Keratinocyte (primary cell): ENCODE measurements around the gene GALNT14. TPM values are rescaled to one million over a fixed set of nuclear protein-coding genes. Genes with fewer than 3 reads are reported as not detected.

Source experiments
- DNase-seq: peaks from one replicate; pipeline ENCODE4 v3.0.0-alpha.2; 2011; ENCODE audit warnings: low read depth, missing footprints, low spot score
- FAIRE-seq: peaks from 2 replicates; lab custom pipeline; 2011; peaks lifted over from hg19 to GRCh38; lab: Jason Lieb, UNC
- H2AFZ ChIP-seq: 2 replicates; pipeline ENCODE4 v1.6.0; 2012; ENCODE audit warnings: low read length, control low read depth, inconsistent platforms; ENCODE audit not compliant: control insufficient read depth
- H3K27ac ChIP-seq: 2 replicates; pipeline ENCODE4 v1.5.1; 2011; ENCODE audit warnings: low read length; ENCODE audit not compliant: control insufficient read depth, insufficient read depth
- H3K27me3 ChIP-seq: 3 replicates; pipeline ENCODE4 v1.6.0; 2011; ENCODE audit warnings: low read length; ENCODE audit not compliant: control insufficient read depth, insufficient read depth; ENCODE audit errors: extremely low read depth
- H3K36me3 ChIP-seq, 2 experiments: 2 replicates in 1 of 2; 3 replicates in 1 of 2; pipeline ENCODE4 v1.5.1; 2011; ENCODE audit warnings: low read length in 2 of 2, mild to moderate bottlenecking in 1 of 2; ENCODE audit not compliant: control insufficient read depth in 2 of 2, insufficient read depth in 2 of 2; ENCODE audit errors: extremely low read depth in 1 of 2
- H3K4me1 ChIP-seq: 3 replicates; pipeline ENCODE4 v1.5.1; 2011; ENCODE audit warnings: low read length; ENCODE audit not compliant: control insufficient read depth, insufficient read depth; ENCODE audit errors: extremely low read depth
- H3K4me2 ChIP-seq: 3 replicates; pipeline ENCODE4 v1.6.0; 2011; ENCODE audit warnings: low read depth, low read length; ENCODE audit not compliant: control insufficient read depth, insufficient read depth; ENCODE audit errors: extremely low read depth
- H3K4me3 ChIP-seq, 3 experiments: fragments of 200-600 bp in 1 of 3; sonication (generic) in 1 of 3; 2 replicates in 2 of 3; 3 replicates in 1 of 3; pipeline ENCODE4 v1.5.1; 2011 to 2016; ENCODE audit warnings: low read length in 3 of 3, mild to moderate bottlenecking in 3 of 3, control low read depth in 2 of 3, inconsistent platforms in 1 of 3, low read depth in 1 of 3, mixed read lengths in 1 of 3, mixed run types in 1 of 3, moderate library complexity in 1 of 3; ENCODE audit not compliant: control insufficient read depth in 2 of 3, insufficient read depth in 2 of 3; ENCODE audit errors: extremely low read depth in 1 of 3
- H3K79me2 ChIP-seq: 2 replicates; pipeline ENCODE4 v1.6.0; 2012; ENCODE audit warnings: low read length; ENCODE audit not compliant: control insufficient read depth, insufficient read depth
- H3K9ac ChIP-seq: 3 replicates; pipeline ENCODE4 v1.6.0; 2011; ENCODE audit warnings: low read length; ENCODE audit not compliant: control insufficient read depth, insufficient read depth; ENCODE audit errors: extremely low read depth
- H3K9me1 ChIP-seq: 3 replicates; pipeline ENCODE4 v1.6.0; 2011; ENCODE audit warnings: low read length; ENCODE audit not compliant: control insufficient read depth, insufficient read depth; ENCODE audit errors: extremely low read depth
- H3K9me3 ChIP-seq: 2 replicates; pipeline ENCODE4 v1.5.1; 2012; ENCODE audit warnings: low read depth, low read length; ENCODE audit not compliant: control insufficient read depth
- H4K20me1 ChIP-seq: 3 replicates; pipeline ENCODE4 v1.6.0; 2011; ENCODE audit warnings: low read length; ENCODE audit not compliant: control insufficient read depth, insufficient read depth; ENCODE audit errors: extremely low read depth
- EZH2 ChIP-seq: IDR thresholded peaks from one replicate; pipeline ENCODE4 v1.6.1; 2012; ENCODE audit warnings: inconsistent platforms, mild to moderate bottlenecking, low read length, moderate library complexity
- dilution Hi-C: fragments of 300-500 bp; cut with MboI; formaldehyde crosslinking; loops from one replicate; pipeline ENCODE4 v1.7.0; 2020; ENCODE audit warnings: low sequenced_read_pairs; ENCODE audit not compliant: extremely low pct_ligation_motif_present
- polyA plus RNA-seq, 5 experiments: library from polyadenylated mRNA; depleted of rRNA in 3 of 5; stranded (reverse) in 3 of 5; stranded (forward) in 1 of 5; unstranded in 1 of 5; fragments of >200 nt; gene quantifications; 1 replicate in 1 of 5; 2 replicates in 3 of 5; 3 replicates in 1 of 5; pipeline versions ENCODE4 v1.2.1 to v1.2.3, GENCODE V29; 2011 to 2012; ENCODE audit warnings: missing spikeins in 2 of 5, low read depth in 1 of 5, low replicate concordance in 1 of 5
- TF ChIP-seq, protein P1 (sequence below), 3 experiments: IDR thresholded peaks in 1 of 3; conservative IDR thresholded peaks in 1 of 3; optimal IDR thresholded peaks in 1 of 3; 2 replicates in 2 of 3; 3 replicates in 1 of 3; pipeline versions ENCODE3 to v1.5.1; 2011; ENCODE audit warnings: low read length in 3 of 3, mild to moderate bottlenecking in 3 of 3, moderate library complexity in 2 of 3, control low read depth in 1 of 3, inconsistent platforms in 1 of 3; ENCODE audit not compliant: insufficient read depth in 2 of 3; ENCODE audit errors: extremely low read depth in 1 of 3

GALNT14 gene
- polyA plus RNA-seq, 1 donor (not counting 4 experiments of a cell fraction or from before 2014, with no cell fraction given), result 27.4 TPM

DNA sequence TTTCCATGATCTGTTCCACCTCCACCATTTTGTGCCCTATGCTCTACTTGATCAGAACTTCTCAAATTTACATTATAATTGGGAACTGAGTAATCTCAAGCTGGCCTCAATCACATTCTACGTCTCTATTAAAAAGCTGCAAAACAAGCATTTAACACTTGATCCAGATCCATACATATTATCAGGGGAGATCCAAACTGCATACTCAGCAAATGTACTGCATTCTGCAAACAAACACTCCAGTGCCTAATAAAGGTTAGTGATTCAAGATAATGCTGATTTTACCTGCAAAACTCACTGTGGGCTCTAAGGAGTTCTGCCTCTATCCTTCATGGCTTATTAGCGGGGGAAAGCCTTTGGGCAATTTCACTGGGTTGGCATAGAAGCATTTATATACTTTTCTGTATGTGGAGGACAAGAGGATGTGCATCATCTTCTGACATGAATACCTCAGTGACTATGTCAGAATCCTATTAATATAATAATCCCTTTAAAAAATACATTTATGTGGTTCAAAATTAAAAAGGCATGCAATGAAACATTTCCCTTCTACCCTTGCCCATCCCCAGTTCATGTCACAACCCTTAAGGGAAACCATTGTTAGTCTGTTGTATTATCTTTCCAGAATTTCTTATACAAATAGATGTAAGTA lies 40.2 kb downstream of the GALNT14 start:
- H3K79me2 ChIP-seq, result no peaks in the 10 kb centered on the region
- dilution Hi-C loops, result no loop called here

DNA sequence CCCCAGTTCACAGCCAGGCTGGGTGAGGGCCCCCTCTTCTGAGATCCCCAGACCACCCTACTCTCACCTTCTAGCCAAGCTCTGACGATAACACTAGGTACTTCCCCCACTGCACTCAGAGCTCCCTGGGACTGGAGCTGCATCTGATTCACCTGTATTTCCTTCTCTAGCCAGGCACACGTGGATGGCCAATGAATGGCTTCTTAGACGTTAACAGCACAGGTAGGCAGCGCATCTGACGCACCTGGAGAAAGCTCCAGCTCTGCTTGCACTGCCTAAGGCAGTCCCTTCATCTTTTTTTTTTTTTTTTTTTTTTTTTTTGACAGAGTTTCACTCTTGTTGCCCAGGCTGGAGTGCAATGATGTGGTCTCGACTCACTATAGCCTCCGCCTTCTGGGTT lies 48.1 kb downstream of the GALNT14 start:
- dilution Hi-C loops, result no loop called here
- peaks cover 25% of the 10 kb centered on the region for H3K4me1 ChIP-seq
- H3K27ac ChIP-seq, result no peak overlapping the region
- no peaks in the 10 kb centered on the region for H4K20me1 ChIP-seq
- no peak overlapping the region for H2AFZ ChIP-seq
- H3K9ac ChIP-seq, result no peak overlapping the region
- no peaks in the 10 kb centered on the region for H3K9me3 ChIP-seq
- no peaks in the 10 kb centered on the region for H3K79me2 ChIP-seq
- no peak overlapping the region for H3K4me2 ChIP-seq
- H3K4me3 ChIP-seq, result no peak overlapping the region
- DNase-seq, result no peak
- H3K27me3 ChIP-seq, result no peaks in the 10 kb centered on the region
- no peaks in the 10 kb centered on the region for H3K36me3 ChIP-seq
- peak; percentile 44 for FAIRE-seq
- no peaks in the 10 kb centered on the region for H3K9me1 ChIP-seq
- TF ChIP-seq, protein P1, sequence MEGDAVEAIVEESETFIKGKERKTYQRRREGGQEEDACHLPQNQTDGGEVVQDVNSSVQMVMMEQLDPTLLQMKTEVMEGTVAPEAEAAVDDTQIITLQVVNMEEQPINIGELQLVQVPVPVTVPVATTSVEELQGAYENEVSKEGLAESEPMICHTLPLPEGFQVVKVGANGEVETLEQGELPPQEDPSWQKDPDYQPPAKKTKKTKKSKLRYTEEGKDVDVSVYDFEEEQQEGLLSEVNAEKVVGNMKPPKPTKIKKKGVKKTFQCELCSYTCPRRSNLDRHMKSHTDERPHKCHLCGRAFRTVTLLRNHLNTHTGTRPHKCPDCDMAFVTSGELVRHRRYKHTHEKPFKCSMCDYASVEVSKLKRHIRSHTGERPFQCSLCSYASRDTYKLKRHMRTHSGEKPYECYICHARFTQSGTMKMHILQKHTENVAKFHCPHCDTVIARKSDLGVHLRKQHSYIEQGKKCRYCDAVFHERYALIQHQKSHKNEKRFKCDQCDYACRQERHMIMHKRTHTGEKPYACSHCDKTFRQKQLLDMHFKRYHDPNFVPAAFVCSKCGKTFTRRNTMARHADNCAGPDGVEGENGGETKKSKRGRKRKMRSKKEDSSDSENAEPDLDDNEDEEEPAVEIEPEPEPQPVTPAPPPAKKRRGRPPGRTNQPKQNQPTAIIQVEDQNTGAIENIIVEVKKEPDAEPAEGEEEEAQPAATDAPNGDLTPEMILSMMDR (optimal IDR thresholded peaks at IDR 0.05 in 1 of 3, IDR thresholded peaks at IDR 0.05 in 1 of 3, conservative IDR thresholded peaks at IDR 0.05 in 1 of 3; ENCODE audit: extremely low read depth in 1 of 3, insufficient read depth in 2 of 3, low read length in 3 of 3), result no peak
- no peak for TF ChIP-seq EZH2

More for the DNA sequence above, 40.2 kb downstream of the GALNT14 start:
- no peak for TF ChIP-seq EZH2
- TF ChIP-seq, protein P1 (optimal IDR thresholded peaks at IDR 0.05 in 1 of 3, IDR thresholded peaks at IDR 0.05 in 1 of 3, conservative IDR thresholded peaks at IDR 0.05 in 1 of 3; ENCODE audit: extremely low read depth in 1 of 3, insufficient read depth in 2 of 3, low read length in 3 of 3), result no peak
- DNase-seq (no peak), FAIRE-seq (peak; percentile 74)
- Histone ChIP-seq H2AFZ (no peak overlapping the region), H3K4me1 (peaks cover 13% of the 10 kb centered on the region), H3K9me1 (no peaks in the 10 kb centered on the region), H3K27ac (no peak overlapping the region), H3K9ac (no peak overlapping the region), H3K27me3 (no peaks in the 10 kb centered on the region), H3K4me3 (no peak overlapping the region), H3K9me3 (no peaks in the 10 kb centered on the region), H4K20me1 (no peaks in the 10 kb centered on the region), H3K36me3 (no peaks in the 10 kb centered on the region), H3K4me2 (peak overlapping the region; percentile 17)
